ENCODE data around the gene PHF2.

The PHF2 gene

GRCh38 chr9:93540305-93540704 lies 36.1 kb upstream of the PHF2 start:
- TF ChIP-seq CTCF (IDR thresholded peaks at IDR 0.05; ENCODE audit: insufficient read depth, low read depth, low read length, missing control alignments) = no peak
- no peak for DNase-seq (ENCODE audit: low read depth)

GRCh38 chr9:93541005-93541404 lies 35.4 kb upstream of the PHF2 start:
- no peak for DNase-seq (ENCODE audit: low read depth)
- no peak for TF ChIP-seq CTCF (IDR thresholded peaks at IDR 0.05; ENCODE audit: insufficient read depth, low read depth, low read length, missing control alignments)
- no peak overlapping the region for H3K4me3 ChIP-seq (ENCODE audit: low read depth, low read length)

More at GRCh38 chr9:93540305-93540704, 36.1 kb upstream of the PHF2 start:
- H3K4me3 ChIP-seq (ENCODE audit: low read depth, low read length) = no peak overlapping the region

- TF ChIP-seq CTCF (IDR thresholded peaks at IDR 0.05; ENCODE audit: insufficient read depth, low read depth, low read length, missing control alignments) = no peak
- H3K4me3 ChIP-seq (ENCODE audit: low read depth, low read length) = no peak overlapping the region
- no peak for DNase-seq (ENCODE audit: low read depth)
These were observed 34.6 kb upstream of the PHF2 start for GRCh38 chr9:93541581-93542349.

DNA sequence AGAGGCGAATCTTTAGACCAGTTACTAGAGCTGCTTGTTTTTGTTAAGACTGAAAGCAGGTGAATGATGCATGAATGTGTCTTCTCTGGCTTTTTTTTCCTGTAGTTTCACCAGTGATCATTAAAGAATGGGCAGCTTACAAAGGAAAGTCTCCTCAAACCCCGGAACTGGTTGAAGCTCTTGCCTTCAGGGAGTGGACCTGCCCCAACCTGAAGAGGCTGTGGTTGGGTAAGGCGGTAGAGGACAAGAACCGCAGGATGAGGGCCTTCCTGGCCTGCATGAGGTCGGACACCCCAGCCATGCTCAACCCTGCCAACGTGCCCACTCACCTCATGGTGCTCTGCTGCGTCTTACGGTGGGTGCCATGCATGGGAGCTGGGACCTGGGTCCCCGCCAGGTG lies 33.3 kb upstream of the PHF2 start:
- DNase-seq (ENCODE audit: low read depth) = no peak
- TF ChIP-seq CTCF (IDR thresholded peaks at IDR 0.05; ENCODE audit: insufficient read depth, low read depth, low read length, missing control alignments) = no peak
- no peak overlapping the region for H3K4me3 ChIP-seq (ENCODE audit: low read depth, low read length)

DNA sequence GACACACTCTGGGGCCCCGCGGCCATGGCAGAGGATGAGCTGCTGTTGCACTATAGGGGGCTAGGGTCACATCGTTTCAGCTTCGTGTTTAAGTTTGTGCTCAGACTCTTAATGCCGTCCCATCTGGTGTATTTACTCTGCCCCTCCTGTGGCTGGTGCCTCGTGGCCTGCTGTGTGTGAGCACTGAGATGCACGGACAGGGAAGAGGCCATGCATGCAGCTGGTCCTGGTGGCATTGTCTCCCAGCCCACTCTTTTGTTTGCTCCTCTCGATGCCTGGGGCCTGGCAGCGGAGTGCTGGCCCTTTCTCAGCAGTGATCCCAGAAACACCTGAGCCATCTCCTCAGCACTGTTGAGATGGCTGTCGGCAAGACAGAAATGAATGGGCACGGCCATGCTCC lies 30.0 kb upstream of the PHF2 start:
- TF ChIP-seq CTCF (IDR thresholded peaks at IDR 0.05; ENCODE audit: insufficient read depth, low read depth, low read length, missing control alignments) = no peak
- H3K4me3 ChIP-seq (ENCODE audit: low read depth, low read length) = no peak overlapping the region
- no peak for DNase-seq (ENCODE audit: low read depth)

GRCh38 chr9:93549611-93550010 lies 26.8 kb upstream of the PHF2 start:
- H3K4me3 ChIP-seq (ENCODE audit: low read depth, low read length) = no peak overlapping the region
- TF ChIP-seq CTCF (IDR thresholded peaks at IDR 0.05; ENCODE audit: insufficient read depth, low read depth, low read length, missing control alignments) = no peak
- no peak for DNase-seq (ENCODE audit: low read depth)

GRCh38 chr9:93552923-93553322 lies 23.5 kb upstream of the PHF2 start:
- H3K4me3 ChIP-seq (ENCODE audit: low read depth, low read length) = no peak overlapping the region
- no peak for DNase-seq (ENCODE audit: low read depth)
- no peak for TF ChIP-seq CTCF (IDR thresholded peaks at IDR 0.05; ENCODE audit: insufficient read depth, low read depth, low read length, missing control alignments)
